SK-N-SH (cell line): Measurements from ENCODE around the gene KIT. TPM values are rescaled to one million over a fixed set of nuclear protein-coding genes. Genes with fewer than 3 reads are reported as not detected.

Experiments used
- CTCF ChIA-PET: fragments of 300-600, 350-600 bp; formaldehyde crosslinking; extraction: SDS; loops from one replicate; lab custom pipeline; 2021; lab: Yijun Ruan, JAX
- POLR2A ChIA-PET: fragments of 350-600 bp; sonication (Branson Sonifier 250); formaldehyde crosslinking; extraction: SDS; loops from one replicate; lab custom pipeline; 2020; ENCODE audit warnings: antibody characterized with exemption, inconsistent platforms; lab: Yijun Ruan, JAX
- DNase-seq: peaks from one replicate; pipeline ENCODE4 v3.0.0; 2012
- H2AFZ ChIP-seq: fragments of 200-600 bp; sonication (generic); 2 replicates; pipeline ENCODE4 v1.8.1; 2016; ENCODE audit warnings: antibody characterized with exemption, mild to moderate bottlenecking, low read depth
- H3F3A ChIP-seq: fragments of 200-600 bp; sonication (generic); replicated peaks from 2 replicates; pipeline ENCODE3; 2016; ENCODE audit warnings: antibody characterized with exemption, mild to moderate bottlenecking; ENCODE audit not compliant: insufficient read depth
- H3K27ac ChIP-seq, 2 experiments: fragments of 200-500 bp in 1 of 2; fragments of 200-600 bp in 1 of 2; sonication (Bioruptor generic) in 1 of 2; sonication (generic), shearing (Covaris generic) in 1 of 2; 2 replicates each; pipeline versions ENCODE4 v1.5.1 to v1.6.1; 2014 to 2016; ENCODE audit warnings: low read depth in 2 of 2, inconsistent platforms in 1 of 2, low read length in 1 of 2, mild to moderate bottlenecking in 1 of 2, mixed read lengths in 1 of 2
- H3K27me3 ChIP-seq: fragments of 200-600 bp; sonication (generic), shearing (Covaris generic); 2 replicates; pipeline ENCODE4 v1.6.1; 2016; ENCODE audit warnings: mixed run types; ENCODE audit not compliant: insufficient read depth
- H3K36me3 ChIP-seq, 2 experiments: fragments of 200-500 bp in 1 of 2; fragments of 200-600 bp in 1 of 2; sonication (Bioruptor generic) in 1 of 2; sonication (generic) in 1 of 2; replicated peaks in 1 of 2; 2 replicates each; pipeline versions ENCODE3 to v1.5.1; 2014 to 2016; ENCODE audit warnings: low read length in 1 of 2, mild to moderate bottlenecking in 1 of 2; ENCODE audit not compliant: insufficient read depth in 2 of 2, control insufficient read depth in 1 of 2
- H3K4me1 ChIP-seq, 2 experiments: fragments of 200-500 bp in 1 of 2; fragments of 200-600 bp in 1 of 2; sonication (Bioruptor generic) in 1 of 2; sonication (generic), shearing (Covaris generic) in 1 of 2; 2 replicates each; pipeline versions ENCODE4 v1.5.1 to v1.6.1; 2014 to 2016; ENCODE audit warnings: low read depth in 1 of 2, low read length in 1 of 2, mixed run types in 1 of 2; ENCODE audit not compliant: insufficient read depth in 2 of 2, control insufficient read depth in 1 of 2
- H3K4me2 ChIP-seq: fragments of 200-600 bp; sonication (generic), shearing (Covaris generic); 2 replicates; pipeline ENCODE4 v1.6.1; 2017; ENCODE audit warnings: mixed run types
- H3K4me3 ChIP-seq, 2 experiments: fragments of 200-500 bp in 1 of 2; fragments of 200-600 bp in 1 of 2; sonication (Bioruptor generic) in 1 of 2; sonication (generic), shearing (Covaris generic) in 1 of 2; 2 replicates each; pipeline versions ENCODE4 v1.5.1 to v1.8.1; 2014 to 2016; ENCODE audit warnings: low read depth in 2 of 2, inconsistent platforms in 1 of 2, low read length in 1 of 2, mild to moderate bottlenecking in 1 of 2, mixed read lengths in 1 of 2, moderate library complexity in 1 of 2
- H3K79me2 ChIP-seq: fragments of 200-600 bp; sonication (generic); 2 replicates; pipeline ENCODE4 v1.8.1; 2017; ENCODE audit warnings: mild to moderate bottlenecking; ENCODE audit not compliant: insufficient read depth
- H3K9ac ChIP-seq: fragments of 200-600 bp; sonication (generic); 2 replicates; pipeline ENCODE4 v1.6.1; 2017; ENCODE audit warnings: mixed run types
- H3K9me2 ChIP-seq: fragments of 200-600 bp; sonication (generic); 2 replicates; pipeline ENCODE4 v1.6.1; 2017; ENCODE audit warnings: mixed run types
- H3K9me3 ChIP-seq: fragments of 200-600 bp; sonication (generic); 2 replicates; pipeline ENCODE4 v1.6.1; 2017; ENCODE audit warnings: mixed run types, mild to moderate bottlenecking, moderate library complexity
- H4K20me1 ChIP-seq: fragments of 200-600 bp; sonication (generic); 2 replicates; pipeline ENCODE4 v1.6.1; 2017; ENCODE audit warnings: mild to moderate bottlenecking, mixed run types; ENCODE audit not compliant: insufficient read depth
- CHD2 ChIP-seq: fragments of 150-350 bp; IDR thresholded peaks from 2 replicates; pipeline ENCODE4 v1.6.1; 2018; ENCODE audit warnings: low read length; ENCODE audit not compliant: partially characterized antibody
- EP300 ChIP-seq, 2 experiments: IDR thresholded peaks; 2 replicates each; pipeline versions ENCODE4 v1.4.0 to v1.6.1; 2012; ENCODE audit warnings: borderline replicate concordance in 1 of 2, low read depth in 1 of 2, low read length in 1 of 2
- EZH2phosphoT487 ChIP-seq: fragments of 200-600 bp; sonication (generic); IDR thresholded peaks from 2 replicates; pipeline ENCODE4 v1.6.1; 2017; ENCODE audit warnings: low read depth, mixed run types, mild to moderate bottlenecking, antibody characterized with exemption, moderate library complexity, borderline replicate concordance
- FOXM1 ChIP-seq: IDR thresholded peaks from 2 replicates; pipeline ENCODE4 v1.4.0; 2012; ENCODE audit warnings: low read depth, mild to moderate bottlenecking
- GABPA ChIP-seq: IDR thresholded peaks from 2 replicates; pipeline ENCODE4 v1.4.0; 2012; ENCODE audit warnings: low read depth, mild to moderate bottlenecking
- GATA2 ChIP-seq: sonication (generic); formaldehyde crosslinking; IDR thresholded peaks from 2 replicates; pipeline ENCODE4 v1.5.0; 2020; ENCODE audit warnings: mild to moderate bottlenecking, missing genetic modification reagents
- IRF3 ChIP-seq: fragments of 150-350 bp; IDR thresholded peaks from 2 replicates; pipeline ENCODE4 v1.6.1; 2016; ENCODE audit warnings: mild to moderate bottlenecking, low read depth, low read length
- JUND ChIP-seq: IDR thresholded peaks from 2 replicates; pipeline ENCODE4 v1.4.0; 2012
- MAX ChIP-seq: IDR thresholded peaks from 2 replicates; pipeline ENCODE4 v1.4.0; 2012; ENCODE audit warnings: low read depth
- MXI1 ChIP-seq: IDR thresholded peaks from 2 replicates; pipeline ENCODE4 v1.6.1; 2012; ENCODE audit warnings: mild to moderate bottlenecking, low read depth, low read length, improper control_type of control experiment
- NFIC ChIP-seq: IDR thresholded peaks from 2 replicates; pipeline ENCODE4 v1.4.0; 2012; ENCODE audit warnings: borderline replicate concordance
- RAD21 ChIP-seq: IDR thresholded peaks from 2 replicates; pipeline ENCODE4 v1.6.1; 2012; ENCODE audit warnings: mild to moderate bottlenecking, low read length
- REST ChIP-seq: IDR thresholded peaks from 2 replicates; pipeline ENCODE4 v1.6.1; 2012; ENCODE audit warnings: mild to moderate bottlenecking, low read depth, low read length, moderate library complexity
- SIN3A ChIP-seq: IDR thresholded peaks from 2 replicates; pipeline ENCODE4 v1.6.1; 2012; ENCODE audit warnings: low read depth, mild to moderate bottlenecking, low read length, moderate library complexity, borderline replicate concordance
- USF1 ChIP-seq: IDR thresholded peaks from 2 replicates; pipeline ENCODE4 v1.4.0; 2012; ENCODE audit warnings: low read depth, borderline replicate concordance
- USF2 ChIP-seq: fragments of 150-350 bp; IDR thresholded peaks from 2 replicates; pipeline ENCODE4 v1.6.1; 2017; ENCODE audit warnings: antibody characterized with exemption, low read length, low read depth, borderline replicate concordance
- YY1 ChIP-seq: IDR thresholded peaks from 2 replicates; pipeline ENCODE4 v1.4.0; 2012; ENCODE audit warnings: low read depth, mild to moderate bottlenecking
- ZBTB33 ChIP-seq: IDR thresholded peaks from 2 replicates; pipeline ENCODE4 v1.4.0; 2012; ENCODE audit warnings: low read depth, borderline replicate concordance
- WGBS: methylation state at CpG from one replicate; pipeline ENCODE4 v1.1.6; 2017; ENCODE audit warnings: low lambda C conversion rate; 5-methylcytosine and 5-hydroxymethylcytosine counted together
- polyA plus RNA-seq, 3 experiments: library from polyadenylated mRNA; depleted of rRNA; stranded (reverse); fragments of >200 nt; gene quantifications; 2 replicates each; pipeline ENCODE4 v1.2.3, GENCODE V29; 2012

KIT gene
- polyA plus RNA-seq, 1 of the 3 experiments (the other 2 are of a cell fraction): 0.79 TPM

- H3F3A ChIP-seq: no peaks in the 10 kb centered on the region
- WGBS: 47% methylated on average over 3 of the region's 3 CpGs
- H3K9ac ChIP-seq: no peak overlapping the region
- H3K9me3 ChIP-seq: no peaks in the 10 kb centered on the region
- no peak for DNase-seq
- ChIA-PET CTCF (no interaction called here), POLR2A (no interaction called here)
- peaks cover 0 to 7% of the 10 kb centered on the region in 2 experiments; a peak in 2 of 4 replicates for H3K4me1 ChIP-seq
- H3K27ac ChIP-seq: no peak overlapping the region
- no peaks in the 10 kb centered on the region for H4K20me1 ChIP-seq
- H3K9me2 ChIP-seq: no peaks in the 10 kb centered on the region
- TF ChIP-seq MAX: no peak
- TF ChIP-seq CHD2: no peak
- TF ChIP-seq IRF3: no peak
- TF ChIP-seq USF2: no peak
- TF ChIP-seq SIN3A: no peak
- no peak for TF ChIP-seq FOXM1
- no peak for TF ChIP-seq NFIC
- no peak for TF ChIP-seq GATA2 (CRISPR knock-in tag)
- TF ChIP-seq YY1: no peak
- H3K79me2 ChIP-seq: no peaks in the 10 kb centered on the region
- H3K4me3 ChIP-seq: no peak overlapping the region
- no peaks in the 10 kb centered on the region for H3K36me3 ChIP-seq
- H3K4me2 ChIP-seq: no peak overlapping the region
- no peaks in the 10 kb centered on the region for H3K27me3 ChIP-seq
- H2AFZ ChIP-seq: no peak overlapping the region
Measured at GRCh38 chr4:54728368-54728767, 70.6 kb downstream of the KIT start.

GRCh38 chr4:54729256-54729655, 71.5 kb downstream of the KIT start:
- Histone ChIP-seq H3K36me3 (no peaks in the 10 kb centered on the region), H2AFZ (no peak overlapping the region), H3K9me2 (no peaks in the 10 kb centered on the region), H3K27ac (no peak overlapping the region), H3K9me3 (no peaks in the 10 kb centered on the region), H3K27me3 (no peaks in the 10 kb centered on the region), H3F3A (no peaks in the 10 kb centered on the region), H3K9ac (no peak overlapping the region), H3K4me2 (no peak overlapping the region), H3K4me3 (no peak overlapping the region), H4K20me1 (no peaks in the 10 kb centered on the region), H3K4me1 (peaks cover 0 to 2% of the 10 kb centered on the region in 2 experiments; a peak in 2 of 4 replicates), H3K79me2 (no peaks in the 10 kb centered on the region)
- WGBS: 12% methylated on average over 1 of the region's 1 CpG
- CTCF ChIA-PET: no interaction called here
- no peak for DNase-seq
- POLR2A ChIA-PET: no interaction called here
- TF ChIP-seq NFIC (no peak), GABPA (no peak), EP300 (IDR thresholded peaks at IDR 0.05; ENCODE audit: borderline replicate concordance in 1 of 2, low read depth in 1 of 2, low read length in 1 of 2) (no peak), USF2 (no peak), REST (no peak), RAD21 (no peak), ZBTB33 (no peak), SIN3A (no peak), EZH2phosphoT487 (no peak), USF1 (no peak), JUND (no peak), MXI1 (no peak)
